Vagina (tissue), 2 donors: ENCODE data around the gene GRPEL2. TPM values are rescaled to one million over a fixed set of nuclear protein-coding genes. Genes with fewer than 3 reads are reported as not detected.

ENCODE experiments used
- DNase-seq, 2 donors: peaks; one replicate each; pipeline ENCODE4 v3.0.0-alpha.2; 2017; ENCODE audit errors: extremely low spot score in 2 of 2
- H3K27ac ChIP-seq: fragments of 200-600 bp; sonication (generic); one replicate; pipeline ENCODE4 v1.5.1; 2019
- H3K27me3 ChIP-seq: fragments of 200-600 bp; sonication (generic); one replicate; pipeline ENCODE4 v1.5.1; 2019
- H3K36me3 ChIP-seq, 2 donors: fragments of 200-600 bp; sonication (generic); one replicate each; pipeline ENCODE4 v1.5.1; 2017 to 2019
- H3K4me1 ChIP-seq: fragments of 200-600 bp; sonication (generic); one replicate; pipeline ENCODE4 v1.5.1; 2019
- H3K4me3 ChIP-seq, 2 donors: fragments of 200-600 bp; sonication (generic); 1 replicate in 1 of 2; 2 replicates in 1 of 2; pipeline ENCODE4 v1.5.1; 2016 to 2019
- H3K9me3 ChIP-seq: fragments of 200-600 bp; sonication (generic); one replicate; pipeline ENCODE4 v1.5.1; 2019
- CTCF ChIP-seq, 3 experiments: fragments of 450-650 bp in 2 of 3; fragments of 200-600 bp in 1 of 3; sonication (generic) in 1 of 3; IDR thresholded peaks; one replicate each; pipeline ENCODE4 v1.5.1; 2017 to 2019; ENCODE audit warnings: antibody characterized with exemption in 3 of 3, mild to moderate bottlenecking in 2 of 3, moderate library complexity in 2 of 3
- POLR2A ChIP-seq, 2 donors: fragments of 450-650 bp; IDR thresholded peaks; one replicate each; pipeline ENCODE4 v1.6.1; 2017; ENCODE audit warnings: antibody characterized with exemption in 2 of 2, mild to moderate bottlenecking in 2 of 2, moderate library complexity in 2 of 2
- POLR2AphosphoS5 ChIP-seq, 2 donors: sonication (generic); formaldehyde crosslinking; IDR thresholded peaks; one replicate each; pipeline ENCODE4 v1.9.0; 2017; ENCODE audit warnings: antibody characterized with exemption in 2 of 2, mild to moderate bottlenecking in 2 of 2, low read depth in 1 of 2; ENCODE audit not compliant: insufficient read depth in 1 of 2
- intact Hi-C: fragments of 100-400 bp; cut with DNase I; formaldehyde crosslinking; loops from one replicate; pipeline ENCODE4 v1.15.1; 2023
- total RNA-seq: library from RNA; depleted of rRNA; stranded (reverse); fragments of >200 nt; gene quantifications from one replicate; pipeline ENCODE4 v1.2.3, GENCODE V29; 2016

The GRPEL2 gene
- total RNA-seq, 1 donor from 2014 or later = 16.9 TPM

GRCh38 chr5:149371296-149371962 lies 26.1 kb downstream of the GRPEL2 start:
- Histone ChIP-seq H3K27ac (no peak overlapping the region), H3K36me3 (no peaks in the 10 kb centered on the region), H3K27me3 (no peaks in the 10 kb centered on the region), H3K4me3 (no peak overlapping the region), H3K9me3 (no peaks in the 10 kb centered on the region), H3K4me1 (peaks cover 22% of the 10 kb centered on the region)
- DNase-seq = no peak
- TF ChIP-seq POLR2A (IDR thresholded peaks at IDR 0.05) = no peak
- TF ChIP-seq CTCF (IDR thresholded peaks at IDR 0.05) = peak; percentile 10 to 53 (median 38)
- intact Hi-C loops = no loop called here

GRCh38 chr5:149372076-149372795 lies 26.9 kb downstream of the GRPEL2 start:
- Histone ChIP-seq H3K36me3 (no peaks in the 10 kb centered on the region), H3K27me3 (no peaks in the 10 kb centered on the region), H3K4me3 (no peak overlapping the region), H3K4me1 (peaks cover 21% of the 10 kb centered on the region), H3K9me3 (no peaks in the 10 kb centered on the region), H3K27ac (no peak overlapping the region)
- intact Hi-C loops = no loop called here
- DNase-seq = no peak
- no peak for TF ChIP-seq POLR2A (IDR thresholded peaks at IDR 0.05)

- H3K9me3 ChIP-seq = no peaks in the 10 kb centered on the region
- no peak for TF ChIP-seq POLR2AphosphoS5 (IDR thresholded peaks at IDR 0.05; ENCODE audit: insufficient read depth in 1 of 2, low read depth in 1 of 2)
- no peak for TF ChIP-seq POLR2A (IDR thresholded peaks at IDR 0.05)
- no peak for TF ChIP-seq CTCF (IDR thresholded peaks at IDR 0.05)
- intact Hi-C loops = no loop called here
- H3K27ac ChIP-seq = no peak overlapping the region
- no peaks in the 10 kb centered on the region for H3K27me3 ChIP-seq
- no peak for DNase-seq
- no peaks in the 10 kb centered on the region for H3K36me3 ChIP-seq
- H3K4me1 ChIP-seq = peaks cover 15% of the 10 kb centered on the region
- no peak overlapping the region for H3K4me3 ChIP-seq
Observed at GRCh38 chr5:149372932-149373331, 27.6 kb downstream of the GRPEL2 start.

GRCh38 chr5:149374303-149374702 lies 29.0 kb downstream of the GRPEL2 start:
- Histone ChIP-seq H3K9me3 (no peaks in the 10 kb centered on the region), H3K27me3 (no peaks in the 10 kb centered on the region), H3K36me3 (no peaks in the 10 kb centered on the region), H3K27ac (no peak overlapping the region), H3K4me1 (peaks cover 10% of the 10 kb centered on the region), H3K4me3 (no peak overlapping the region)
- DNase-seq = no peak
- TF ChIP-seq CTCF (IDR thresholded peaks at IDR 0.05) = no peak
- no peak for TF ChIP-seq POLR2AphosphoS5 (IDR thresholded peaks at IDR 0.05; ENCODE audit: insufficient read depth in 1 of 2, low read depth in 1 of 2)
- TF ChIP-seq POLR2A (IDR thresholded peaks at IDR 0.05) = no peak
- intact Hi-C loops = no loop called here

- TF ChIP-seq POLR2AphosphoS5 (IDR thresholded peaks at IDR 0.05; ENCODE audit: insufficient read depth in 1 of 2, low read depth in 1 of 2) (no peak), POLR2A (IDR thresholded peaks at IDR 0.05) (no peak), CTCF (IDR thresholded peaks at IDR 0.05) (no peak)
- H3K36me3 ChIP-seq = no peaks in the 10 kb centered on the region
- no peaks in the 10 kb centered on the region for H3K9me3 ChIP-seq
- intact Hi-C loops = loop anchor here (5.0 kb wide), 1 partner anchor 178 kb away; the partner anchor contains the start of gene CSNK1A1
- H3K4me1 ChIP-seq = peaks cover 10% of the 10 kb centered on the region
- no peak for DNase-seq
- no peak overlapping the region for H3K4me3 ChIP-seq
- no peak overlapping the region for H3K27ac ChIP-seq
- H3K27me3 ChIP-seq = no peaks in the 10 kb centered on the region
Observed at GRCh38 chr5:149374801-149375200, 29.5 kb downstream of the GRPEL2 start.
